ENCODE measurements around the gene RELL2. TPM values are rescaled to one million over a fixed set of nuclear protein-coding genes. Genes with fewer than 3 reads are reported as not detected.

RELL2 gene
- total RNA-seq, 2 donors from 2014 or later = 3.9 to 7.2 TPM

DNA sequence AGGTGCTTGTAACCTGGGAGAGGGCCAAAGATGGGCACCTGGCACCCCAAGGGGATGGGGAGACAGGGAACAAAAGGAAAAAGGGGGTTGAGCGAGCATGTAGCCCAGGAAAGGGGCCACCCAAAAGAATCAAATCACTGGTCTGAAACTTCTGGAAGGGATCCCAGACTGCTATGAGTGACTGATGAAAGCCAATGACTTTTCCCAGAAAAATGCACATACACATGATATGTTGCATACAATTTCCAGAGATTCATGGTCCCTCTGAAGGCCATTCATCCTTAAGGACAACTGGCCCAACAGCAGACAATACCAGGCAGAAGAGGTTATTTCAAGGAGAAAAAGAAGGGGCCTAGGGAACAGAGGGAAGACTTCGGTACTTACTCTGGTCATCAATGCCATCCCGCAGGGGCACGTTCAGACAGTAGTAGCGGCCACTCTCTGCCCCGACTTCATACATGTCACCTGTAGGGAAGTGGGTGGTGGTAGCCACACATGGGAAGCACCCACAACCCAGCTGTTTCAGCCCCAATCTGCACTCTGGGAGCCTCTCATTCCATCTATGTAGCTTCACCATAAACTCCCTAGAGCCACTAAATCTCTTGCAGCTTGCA, 8.5 kb upstream of the RELL2 start:
- no peak for DNase-seq (ENCODE audit: low spot score)
- intact Hi-C loops (cut with DNase I) = no loop called here
- H3K27ac ChIP-seq = no peak overlapping the region
- H3K4me3 ChIP-seq = no peak overlapping the region
- TF ChIP-seq, protein P1, sequence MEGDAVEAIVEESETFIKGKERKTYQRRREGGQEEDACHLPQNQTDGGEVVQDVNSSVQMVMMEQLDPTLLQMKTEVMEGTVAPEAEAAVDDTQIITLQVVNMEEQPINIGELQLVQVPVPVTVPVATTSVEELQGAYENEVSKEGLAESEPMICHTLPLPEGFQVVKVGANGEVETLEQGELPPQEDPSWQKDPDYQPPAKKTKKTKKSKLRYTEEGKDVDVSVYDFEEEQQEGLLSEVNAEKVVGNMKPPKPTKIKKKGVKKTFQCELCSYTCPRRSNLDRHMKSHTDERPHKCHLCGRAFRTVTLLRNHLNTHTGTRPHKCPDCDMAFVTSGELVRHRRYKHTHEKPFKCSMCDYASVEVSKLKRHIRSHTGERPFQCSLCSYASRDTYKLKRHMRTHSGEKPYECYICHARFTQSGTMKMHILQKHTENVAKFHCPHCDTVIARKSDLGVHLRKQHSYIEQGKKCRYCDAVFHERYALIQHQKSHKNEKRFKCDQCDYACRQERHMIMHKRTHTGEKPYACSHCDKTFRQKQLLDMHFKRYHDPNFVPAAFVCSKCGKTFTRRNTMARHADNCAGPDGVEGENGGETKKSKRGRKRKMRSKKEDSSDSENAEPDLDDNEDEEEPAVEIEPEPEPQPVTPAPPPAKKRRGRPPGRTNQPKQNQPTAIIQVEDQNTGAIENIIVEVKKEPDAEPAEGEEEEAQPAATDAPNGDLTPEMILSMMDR (IDR thresholded peaks at IDR 0.05) = no peak
- TF ChIP-seq POLR2A (IDR thresholded peaks at IDR 0.05) = no peak
- peaks cover 0 to 10% of the 10 kb centered on the region in 2 donors for H3K36me3 ChIP-seq
- 94% methylated on average over 6 of the region's 6 CpGs for WGBS
- H3K4me1 ChIP-seq (replicated peaks) = no peaks in the 10 kb centered on the region
- H3K9me3 ChIP-seq = no peaks in the 10 kb centered on the region
- no peaks in the 10 kb centered on the region for H3K27me3 ChIP-seq (replicated peaks; ENCODE audit: insufficient read depth)

GRCh38 chr5:141630570-141631140, 6.1 kb upstream of the RELL2 start:
- peaks cover 0 to 10% of the 10 kb centered on the region in 2 donors for H3K36me3 ChIP-seq
- no peaks in the 10 kb centered on the region for H3K27me3 ChIP-seq (replicated peaks; ENCODE audit: insufficient read depth)
- no peak for DNase-seq (ENCODE audit: low spot score)
- 96% methylated on average over 5 of the region's 5 CpGs for WGBS
- intact Hi-C loops (cut with DNase I) = no loop called here
- H3K4me1 ChIP-seq (replicated peaks) = peaks cover 11% of the 10 kb centered on the region
- H3K4me3 ChIP-seq = no peak overlapping the region
- no peak overlapping the region for H3K27ac ChIP-seq
- no peak for TF ChIP-seq POLR2A (IDR thresholded peaks at IDR 0.05)
- H3K9me3 ChIP-seq = no peaks in the 10 kb centered on the region

- peaks cover 0 to 6% of the 10 kb centered on the region in 2 donors for H3K36me3 ChIP-seq
- H3K27ac ChIP-seq = no peak overlapping the region
- TF ChIP-seq POLR2A (IDR thresholded peaks at IDR 0.05) (no peak), POLR2AphosphoS5 (IDR thresholded peaks at IDR 0.05) (no peak)
- TF ChIP-seq, protein P1 (IDR thresholded peaks at IDR 0.05) = no peak
- no peak overlapping the region for H3K4me3 ChIP-seq
- no peaks in the 10 kb centered on the region for H3K27me3 ChIP-seq (replicated peaks; ENCODE audit: insufficient read depth)
- WGBS = 97% methylated on average over 2 of the region's 2 CpGs
- DNase-seq (ENCODE audit: low spot score) = no peak
- no peaks in the 10 kb centered on the region for H3K9me3 ChIP-seq
- H3K4me1 ChIP-seq (replicated peaks) = peaks cover 13% of the 10 kb centered on the region
- intact Hi-C loops (cut with DNase I) = no loop called here
These were observed 4.1 kb upstream of the RELL2 start for GRCh38 chr5:141632650-141633049.

DNA sequence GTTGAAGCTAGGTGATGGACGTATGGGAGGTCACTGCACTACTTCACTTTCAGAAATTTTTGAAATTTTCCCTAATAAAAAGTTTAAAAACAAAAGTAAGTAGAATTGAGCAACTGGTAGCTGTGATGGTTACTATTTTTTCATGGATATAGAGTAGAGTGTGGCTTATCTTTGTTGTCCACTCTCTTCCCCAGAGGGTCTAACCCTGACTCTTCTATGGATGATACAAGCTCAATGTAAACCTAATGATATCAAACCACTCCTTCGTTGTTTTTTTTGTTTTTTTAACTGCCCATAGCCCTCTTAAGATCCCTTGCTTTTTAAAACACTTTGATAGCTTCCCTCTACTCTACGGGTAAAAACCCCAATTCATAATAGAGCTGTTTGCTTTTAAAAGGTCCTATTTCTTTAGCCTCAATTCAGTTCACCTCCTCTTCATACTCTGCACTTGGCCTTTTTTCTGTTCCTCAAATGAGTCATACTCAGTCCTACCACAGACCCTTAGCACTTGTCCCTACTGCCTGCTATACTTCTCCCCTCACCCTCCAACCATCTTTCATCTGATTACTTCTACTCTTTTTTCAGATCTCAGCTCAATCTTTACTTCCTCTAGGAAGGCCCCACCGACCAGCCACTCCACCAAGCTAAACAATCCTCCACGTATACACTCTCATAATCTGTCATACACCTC, 2.8 kb upstream of the RELL2 start:
- intact Hi-C loops (cut with DNase I) = no loop called here
- no peaks in the 10 kb centered on the region for H3K9me3 ChIP-seq
- H3K27ac ChIP-seq = no peak overlapping the region
- no peaks in the 10 kb centered on the region for H3K36me3 ChIP-seq
- 75% methylated on average over 5 of the region's 5 CpGs for WGBS
- DNase-seq (ENCODE audit: low spot score) = no peak
- TF ChIP-seq, protein P1 (IDR thresholded peaks at IDR 0.05) = no peak
- no peak for TF ChIP-seq POLR2AphosphoS5 (IDR thresholded peaks at IDR 0.05)
- no peak for TF ChIP-seq POLR2A (IDR thresholded peaks at IDR 0.05)
- H3K4me1 ChIP-seq (replicated peaks) = peaks cover 13% of the 10 kb centered on the region
- no peaks in the 10 kb centered on the region for H3K27me3 ChIP-seq (replicated peaks; ENCODE audit: insufficient read depth)
- H3K4me3 ChIP-seq = no peak overlapping the region

DNA sequence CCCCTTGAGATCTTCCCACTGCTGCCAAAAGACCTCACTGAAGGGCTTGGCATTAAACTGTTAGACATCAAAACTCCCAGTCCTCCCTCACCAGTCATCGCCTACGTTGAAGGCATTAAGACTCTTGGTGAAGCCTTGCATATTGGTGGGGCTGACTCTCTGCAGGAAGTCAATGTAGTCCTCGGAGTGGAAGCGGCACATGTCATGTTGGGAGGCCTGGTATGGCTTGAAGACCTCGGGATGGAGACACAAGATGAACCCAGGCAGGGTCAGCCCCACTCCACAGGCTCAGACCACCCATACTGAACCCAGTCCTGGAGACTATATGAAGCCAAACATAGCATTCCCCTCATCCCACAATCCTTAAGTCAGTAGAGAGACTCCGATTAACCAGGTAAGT, 2.1 kb upstream of the RELL2 start:
- H3K27ac ChIP-seq = no peak overlapping the region
- no peaks in the 10 kb centered on the region for H3K27me3 ChIP-seq (replicated peaks; ENCODE audit: insufficient read depth)
- H3K4me3 ChIP-seq = no peak overlapping the region
- no peak for TF ChIP-seq POLR2AphosphoS5 (IDR thresholded peaks at IDR 0.05)
- TF ChIP-seq POLR2A (IDR thresholded peaks at IDR 0.05) = no peak
- TF ChIP-seq, protein P1 (IDR thresholded peaks at IDR 0.05) = no peak
- no peaks in the 10 kb centered on the region for H3K9me3 ChIP-seq
- 98% methylated on average over 6 of the region's 6 CpGs for WGBS
- H3K36me3 ChIP-seq = no peaks in the 10 kb centered on the region
- H3K4me1 ChIP-seq (replicated peaks) = peaks cover 13% of the 10 kb centered on the region
- no peak for DNase-seq (ENCODE audit: low spot score)
- intact Hi-C loops (cut with DNase I) = no loop called here

Measured in prostate gland (tissue), 2 donors.